GM19193 (cell line): ENCODE measurements around the gene KCNJ1.

Experiments used
- POLR2A ChIP-seq: IDR thresholded peaks from 4 replicates; pipeline ENCODE4 v1.6.1; 2011; ENCODE audit not compliant: insufficient read depth, insufficient read length; ENCODE audit errors: extremely low read depth

Gene KCNJ1

GRCh38 chr11:128830290-128831173 is 36.6 kb downstream of the KCNJ1 start:
- TF ChIP-seq POLR2A, result no peak

- no peak for TF ChIP-seq POLR2A
Measured at GRCh38 chr11:128828350-128828749, 38.7 kb downstream of the KCNJ1 start.

GRCh38 chr11:128827191-128827893 is 39.8 kb downstream of the KCNJ1 start:
- TF ChIP-seq POLR2A, result no peak

DNA sequence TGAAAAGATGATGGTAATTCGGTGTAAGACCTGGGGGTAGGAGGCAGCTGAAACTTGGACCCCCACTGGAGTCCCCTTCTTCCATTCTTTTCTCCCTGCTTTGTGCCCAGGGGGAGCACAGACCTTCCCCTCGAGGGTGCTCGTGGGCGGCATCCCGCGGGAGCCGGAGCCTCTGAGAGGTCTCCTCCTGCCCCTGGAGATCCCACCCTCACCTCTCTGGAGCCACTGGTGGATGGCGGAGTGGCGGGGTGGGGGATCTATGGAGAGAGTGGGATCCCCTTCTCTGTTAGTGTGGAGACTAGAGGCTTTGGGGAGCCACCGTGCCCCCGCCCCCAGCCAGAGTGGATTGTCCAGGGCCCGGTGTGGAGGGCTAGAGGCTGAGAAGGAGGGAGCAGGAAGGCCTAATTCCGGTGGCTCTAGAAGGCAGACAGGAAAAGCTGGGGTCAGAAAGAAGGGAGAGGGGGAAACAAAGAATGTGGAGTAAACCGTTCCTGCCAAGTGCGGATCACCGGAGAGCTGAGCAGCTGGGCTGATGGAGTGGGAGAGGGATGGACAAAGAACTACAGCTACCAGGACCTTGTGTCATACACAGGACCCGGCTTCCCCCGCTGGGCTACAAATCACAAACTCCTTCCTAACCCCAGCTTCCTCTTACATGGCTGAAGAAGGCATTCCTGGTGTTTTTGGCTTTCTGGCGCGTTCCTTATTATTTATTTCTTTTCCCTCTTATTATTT is 41.9 kb downstream of the KCNJ1 start:
- TF ChIP-seq POLR2A, result no peak

- TF ChIP-seq POLR2A, result no peak
Measured at GRCh38 chr11:128824191-128825049, 42.7 kb downstream of the KCNJ1 start.

DNA sequence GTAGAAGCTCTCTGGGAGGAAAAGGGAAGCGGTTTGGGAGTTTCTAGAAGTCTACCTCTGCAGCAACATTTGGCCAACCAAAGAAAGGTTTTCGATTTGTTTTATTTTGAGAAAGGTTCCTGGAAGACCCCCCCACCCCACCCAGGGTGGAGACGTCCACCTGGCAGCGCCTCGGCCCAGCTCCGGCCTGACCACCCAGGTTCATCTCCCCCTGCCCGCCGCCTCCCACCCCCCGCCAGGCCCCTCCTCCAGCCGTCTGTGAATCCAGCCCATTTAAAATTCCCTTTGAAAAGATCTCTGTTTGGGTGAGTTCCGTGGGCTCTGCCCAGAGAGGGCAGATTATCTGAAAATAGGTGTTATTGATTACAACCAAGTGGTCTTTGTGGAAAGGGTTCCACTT is 43.3 kb downstream of the KCNJ1 start:
- no peak for TF ChIP-seq POLR2A

- TF ChIP-seq POLR2A, result no peak
Measured at GRCh38 chr11:128822130-128822529, 45.0 kb downstream of the KCNJ1 start.

- no peak for TF ChIP-seq POLR2A
Measured at GRCh38 chr11:128821556-128821955, 45.5 kb downstream of the KCNJ1 start.

GRCh38 chr11:128819198-128819597 is 47.9 kb downstream of the KCNJ1 start:
- no peak for TF ChIP-seq POLR2A

DNA sequence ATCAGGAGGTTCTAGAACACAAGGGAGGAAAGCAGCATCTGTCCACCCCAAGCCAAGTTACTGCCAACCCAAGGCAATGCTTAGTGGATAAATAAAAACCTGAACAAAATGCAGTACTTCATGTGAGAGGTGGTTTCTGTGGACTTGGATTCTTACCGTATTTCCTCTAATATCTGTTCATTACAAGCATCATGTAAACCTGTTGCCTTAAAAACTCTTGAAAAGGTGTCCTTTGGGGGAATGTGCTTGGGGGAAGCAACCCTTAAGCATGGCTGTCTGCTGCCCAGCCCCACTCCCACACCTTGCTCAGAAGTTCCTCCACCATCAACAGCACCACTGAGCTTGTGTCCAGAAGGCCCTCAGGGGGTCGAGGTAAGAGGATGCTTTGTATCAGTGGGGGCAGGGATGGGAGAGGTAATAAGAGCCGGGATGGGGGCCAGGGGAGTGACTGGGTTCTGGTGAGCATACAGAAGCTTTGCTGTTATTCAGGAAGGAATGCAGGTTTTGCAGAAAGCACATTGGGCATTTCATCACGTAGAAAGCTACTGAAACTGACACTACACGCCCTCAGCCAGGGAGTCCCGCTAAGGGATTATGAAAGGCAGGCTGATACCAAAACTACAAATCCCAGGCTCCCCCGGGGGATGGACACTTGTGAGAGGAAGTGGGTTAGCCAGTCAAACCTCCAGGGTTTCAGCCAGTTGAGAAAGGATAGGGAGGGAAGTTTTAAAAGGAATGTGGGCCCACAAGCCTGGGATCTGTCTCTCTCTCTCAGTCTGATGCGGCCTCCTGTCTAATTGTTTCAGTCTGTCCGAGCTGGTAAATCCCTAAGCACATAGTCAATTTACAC is 52.0 kb downstream of the KCNJ1 start:
- TF ChIP-seq POLR2A, result no peak

DNA sequence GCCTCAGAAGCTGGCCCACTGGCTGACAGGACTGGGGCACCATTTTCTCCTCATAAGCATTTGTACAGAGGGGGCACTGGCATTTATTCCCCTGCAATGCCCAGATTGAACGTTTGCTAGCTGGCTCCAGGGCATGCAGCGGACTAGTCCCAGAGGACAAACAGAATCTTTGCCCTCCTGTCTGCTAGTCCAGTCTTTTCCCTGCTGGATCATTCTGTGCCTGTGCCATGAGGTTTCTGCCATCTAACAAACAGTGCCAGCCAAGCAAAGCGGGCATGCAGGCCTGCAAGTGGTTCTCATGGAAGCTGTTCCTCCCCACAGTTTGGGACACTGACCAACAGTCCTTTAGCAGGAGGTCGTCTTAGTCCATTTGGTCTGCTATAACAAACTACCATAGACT is 53.4 kb downstream of the KCNJ1 start:
- no peak for TF ChIP-seq POLR2A

- TF ChIP-seq POLR2A, result no peak
Measured at GRCh38 chr11:128810784-128811514, 56.1 kb downstream of the KCNJ1 start.

GRCh38 chr11:128809128-128809527 is 58.0 kb downstream of the KCNJ1 start:
- no peak for TF ChIP-seq POLR2A

DNA sequence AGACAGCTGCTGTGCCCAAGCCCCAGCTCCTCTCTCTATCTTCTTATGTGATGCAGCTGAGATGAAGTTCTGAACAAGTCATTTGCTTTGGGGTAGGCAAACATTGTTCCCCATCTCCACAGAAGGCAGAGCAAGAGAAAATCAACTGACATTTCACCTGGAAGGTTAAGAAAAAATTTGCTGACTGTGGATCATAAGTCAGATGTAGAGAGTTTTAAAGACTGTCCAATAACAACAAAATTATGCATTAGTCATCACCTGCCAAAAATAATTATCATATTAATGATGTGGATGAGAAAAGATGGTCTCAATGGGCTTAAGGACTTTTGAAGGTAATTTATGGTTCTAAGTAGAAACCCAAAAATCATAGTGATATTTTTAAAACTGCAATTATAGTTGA is 59.2 kb downstream of the KCNJ1 start:
- no peak for TF ChIP-seq POLR2A
